ENCODE measurements around the gene IFI16. TPM values are rescaled to one million over a fixed set of nuclear protein-coding genes. Genes with fewer than 3 reads are reported as not detected.

IFI16 gene
- total and polyA plus RNA-seq, 2 of the 13 experiments (the other 11 are each of a cell fraction or from before 2014, with no cell fraction given) = not detected

- H3K4me2 ChIP-seq (ENCODE audit: low read depth, low read length) = no peak overlapping the region
- ATAC-seq (no peak), FAIRE-seq (no peak), DNase-seq (ENCODE audit: low spot score) (no peak)
- BruUV-seq (replicated peaks) = no TSS peak
- H3K9ac ChIP-seq (ENCODE audit: insufficient read depth, low read depth, low read length) = no peak overlapping the region
- ChIA-PET CTCF (ENCODE audit: low intra/inter-chr PET ratio, low total read pairs) (no interaction called here), POLR2A (no interaction called here)
- no peak overlapping the region for H3K27ac ChIP-seq (ENCODE audit: extremely low read length, insufficient read depth, low read length)
- no peaks in the 10 kb centered on the region for H3K4me1 ChIP-seq (ENCODE audit: insufficient read depth, low read length)
- no peaks in the 10 kb centered on the region for H3K9me3 ChIP-seq (ENCODE audit: low read length)
- WGBS (ENCODE audit: low lambda C conversion rate) = 28% methylated on average over 4 of the region's 4 CpGs
- no peak overlapping the region for H3K4me3 ChIP-seq (replicated peaks in 1 of 3; ENCODE audit: insufficient read depth in 1 of 3, low read depth in 2 of 3, low read length in 3 of 3)
- H3K36me3 ChIP-seq (replicated peaks in 1 of 2; ENCODE audit: control insufficient read depth in 1 of 2, insufficient read depth in 2 of 2, low read length in 2 of 2) = no peaks in the 10 kb centered on the region
- H3K79me2 ChIP-seq (ENCODE audit: insufficient read depth, low read length) = no peaks in the 10 kb centered on the region
- H4K20me1 ChIP-seq (ENCODE audit: insufficient read depth, low read length) = no peaks in the 10 kb centered on the region
- no peak overlapping the region for H2AFZ ChIP-seq (ENCODE audit: low read length)
- H3K27me3 ChIP-seq (ENCODE audit: control insufficient read depth in 1 of 2, insufficient read depth in 2 of 2, low read length in 2 of 2) = peaks cover 0 to 4% of the 10 kb centered on the region in 2 experiments; a peak in 1 of 5 replicates
- in situ Hi-C loops (cut with HindIII; ENCODE audit: extremely low pct_ligation_motif_present, low pct_unique_long_range_greater_than_20kb) (no loop called here), intact Hi-C loops (cut with micrococcal nuclease; ENCODE audit: unreplicated experiment) (no loop called here)
- TF ChIP-seq, protein P1, sequence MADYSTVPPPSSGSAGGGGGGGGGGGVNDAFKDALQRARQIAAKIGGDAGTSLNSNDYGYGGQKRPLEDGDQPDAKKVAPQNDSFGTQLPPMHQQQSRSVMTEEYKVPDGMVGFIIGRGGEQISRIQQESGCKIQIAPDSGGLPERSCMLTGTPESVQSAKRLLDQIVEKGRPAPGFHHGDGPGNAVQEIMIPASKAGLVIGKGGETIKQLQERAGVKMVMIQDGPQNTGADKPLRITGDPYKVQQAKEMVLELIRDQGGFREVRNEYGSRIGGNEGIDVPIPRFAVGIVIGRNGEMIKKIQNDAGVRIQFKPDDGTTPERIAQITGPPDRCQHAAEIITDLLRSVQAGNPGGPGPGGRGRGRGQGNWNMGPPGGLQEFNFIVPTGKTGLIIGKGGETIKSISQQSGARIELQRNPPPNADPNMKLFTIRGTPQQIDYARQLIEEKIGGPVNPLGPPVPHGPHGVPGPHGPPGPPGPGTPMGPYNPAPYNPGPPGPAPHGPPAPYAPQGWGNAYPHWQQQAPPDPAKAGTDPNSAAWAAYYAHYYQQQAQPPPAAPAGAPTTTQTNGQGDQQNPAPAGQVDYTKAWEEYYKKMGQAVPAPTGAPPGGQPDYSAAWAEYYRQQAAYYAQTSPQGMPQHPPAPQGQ (CRISPR knock-in tag; IDR thresholded peaks at IDR 0.05; ENCODE audit: borderline replicate concordance) = no peak
- TF ChIP-seq, protein P2, sequence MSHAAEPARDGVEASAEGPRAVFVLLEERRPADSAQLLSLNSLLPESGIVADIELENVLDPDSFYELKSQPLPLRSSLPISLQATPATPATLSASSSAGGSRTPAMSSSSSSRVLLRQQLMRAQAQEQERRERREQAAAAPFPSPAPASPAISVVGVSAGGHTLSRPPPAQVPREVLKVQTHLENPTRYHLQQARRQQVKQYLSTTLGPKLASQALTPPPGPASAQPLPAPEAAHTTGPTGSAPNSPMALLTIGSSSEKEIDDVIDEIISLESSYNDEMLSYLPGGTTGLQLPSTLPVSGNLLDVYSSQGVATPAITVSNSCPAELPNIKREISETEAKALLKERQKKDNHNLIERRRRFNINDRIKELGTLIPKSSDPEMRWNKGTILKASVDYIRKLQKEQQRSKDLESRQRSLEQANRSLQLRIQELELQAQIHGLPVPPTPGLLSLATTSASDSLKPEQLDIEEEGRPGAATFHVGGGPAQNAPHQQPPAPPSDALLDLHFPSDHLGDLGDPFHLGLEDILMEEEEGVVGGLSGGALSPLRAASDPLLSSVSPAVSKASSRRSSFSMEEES (CRISPR knock-in tag; IDR thresholded peaks at IDR 0.05) = no peak
- TF ChIP-seq KLF11 (CRISPR knock-in tag; IDR thresholded peaks at IDR 0.05) (no peak), ZNF318 (CRISPR knock-in tag; IDR thresholded peaks at IDR 0.05) (no peak), POGZ (CRISPR knock-in tag; IDR thresholded peaks at IDR 0.05) (no peak), ARHGAP35 (CRISPR knock-in tag; IDR thresholded peaks at IDR 0.05; ENCODE audit: borderline replicate concordance) (no peak), ZNF615 (CRISPR knock-in tag; IDR thresholded peaks at IDR 0.05; ENCODE audit: borderline replicate concordance) (no peak), KDM6A (CRISPR knock-in tag; IDR thresholded peaks at IDR 0.05; ENCODE audit: low read depth) (no peak), CHD2 (IDR thresholded peaks at IDR 0.05; ENCODE audit: low read depth, low read length) (no peak), ZNF570 (CRISPR knock-in tag; IDR thresholded peaks at IDR 0.05; ENCODE audit: borderline replicate concordance) (no peak)
- TF ChIP-seq, protein P3, sequence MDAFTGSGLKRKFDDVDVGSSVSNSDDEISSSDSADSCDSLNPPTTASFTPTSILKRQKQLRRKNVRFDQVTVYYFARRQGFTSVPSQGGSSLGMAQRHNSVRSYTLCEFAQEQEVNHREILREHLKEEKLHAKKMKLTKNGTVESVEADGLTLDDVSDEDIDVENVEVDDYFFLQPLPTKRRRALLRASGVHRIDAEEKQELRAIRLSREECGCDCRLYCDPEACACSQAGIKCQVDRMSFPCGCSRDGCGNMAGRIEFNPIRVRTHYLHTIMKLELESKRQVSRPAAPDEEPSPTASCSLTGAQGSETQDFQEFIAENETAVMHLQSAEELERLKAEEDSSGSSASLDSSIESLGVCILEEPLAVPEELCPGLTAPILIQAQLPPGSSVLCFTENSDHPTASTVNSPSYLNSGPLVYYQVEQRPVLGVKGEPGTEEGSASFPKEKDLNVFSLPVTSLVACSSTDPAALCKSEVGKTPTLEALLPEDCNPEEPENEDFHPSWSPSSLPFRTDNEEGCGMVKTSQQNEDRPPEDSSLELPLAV (CRISPR knock-in tag; conservative IDR thresholded peaks at IDR 0.05; ENCODE audit: low read depth) = no peak
These were observed 56.4 kb downstream of the IFI16 start for GRCh38 chr1:159066108-159066507.

Data from HepG2 (cell line).